OCI-LY1 (cell line): ENCODE measurements around the gene KNCN.

Experiments
- EZH2 ChIP-seq: fragments of 200-600 bp; sonication (generic), shearing (Covaris generic); IDR thresholded peaks from 2 replicates; pipeline ENCODE4 v1.8.0; 2017; ENCODE audit warnings: borderline replicate concordance, mixed run types, mild to moderate bottlenecking, antibody characterized with exemption, low read length, moderate library complexity, mixed read lengths
- TF ChIP-seq, protein P1 (sequence below): fragments of 200-600 bp; sonication (generic), shearing (Covaris generic); IDR thresholded peaks from 2 replicates; pipeline ENCODE4 v1.5.1; 2017; ENCODE audit warnings: mild to moderate bottlenecking, antibody characterized with exemption, low read length, moderate library complexity, mixed read lengths

DNA sequence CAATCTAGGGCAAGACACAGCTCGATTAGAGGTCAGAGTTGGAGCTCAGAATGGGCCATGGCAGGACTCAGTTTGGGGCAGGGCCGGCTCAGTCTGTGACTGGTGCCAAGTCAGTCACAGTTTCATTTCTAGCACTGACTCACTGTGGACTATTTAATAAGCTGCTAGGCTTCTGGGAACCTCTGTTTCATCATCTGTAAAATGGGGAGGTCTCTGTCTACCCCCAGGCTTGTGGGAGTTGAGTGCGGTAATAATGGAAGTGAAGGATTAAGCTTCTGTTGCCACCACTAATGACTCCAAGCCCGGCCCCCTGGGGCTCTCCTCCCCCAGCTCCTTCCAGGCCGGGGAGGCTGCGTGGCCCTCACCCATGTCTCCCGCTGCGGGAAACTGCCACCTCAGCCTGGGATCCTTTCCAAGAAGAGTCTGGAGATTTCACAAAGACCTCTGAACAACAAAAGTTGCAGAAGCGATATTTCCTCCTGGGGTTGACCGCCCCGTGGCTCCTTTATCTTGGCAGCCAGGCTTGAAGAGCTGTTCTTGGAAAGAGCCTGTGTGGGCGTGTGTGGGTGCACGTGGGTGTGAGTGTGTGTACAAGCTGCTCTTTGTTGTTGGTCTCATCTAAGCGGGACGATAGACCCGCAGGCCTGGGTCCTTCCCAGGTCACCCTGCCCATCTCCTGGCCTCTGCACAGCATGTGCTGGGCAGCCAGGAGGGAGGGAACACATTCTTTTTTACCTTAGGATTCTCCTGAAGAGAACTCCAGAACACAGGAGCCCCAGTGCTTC is 29.1 kb downstream of the KNCN start:
- TF ChIP-seq, protein P1, sequence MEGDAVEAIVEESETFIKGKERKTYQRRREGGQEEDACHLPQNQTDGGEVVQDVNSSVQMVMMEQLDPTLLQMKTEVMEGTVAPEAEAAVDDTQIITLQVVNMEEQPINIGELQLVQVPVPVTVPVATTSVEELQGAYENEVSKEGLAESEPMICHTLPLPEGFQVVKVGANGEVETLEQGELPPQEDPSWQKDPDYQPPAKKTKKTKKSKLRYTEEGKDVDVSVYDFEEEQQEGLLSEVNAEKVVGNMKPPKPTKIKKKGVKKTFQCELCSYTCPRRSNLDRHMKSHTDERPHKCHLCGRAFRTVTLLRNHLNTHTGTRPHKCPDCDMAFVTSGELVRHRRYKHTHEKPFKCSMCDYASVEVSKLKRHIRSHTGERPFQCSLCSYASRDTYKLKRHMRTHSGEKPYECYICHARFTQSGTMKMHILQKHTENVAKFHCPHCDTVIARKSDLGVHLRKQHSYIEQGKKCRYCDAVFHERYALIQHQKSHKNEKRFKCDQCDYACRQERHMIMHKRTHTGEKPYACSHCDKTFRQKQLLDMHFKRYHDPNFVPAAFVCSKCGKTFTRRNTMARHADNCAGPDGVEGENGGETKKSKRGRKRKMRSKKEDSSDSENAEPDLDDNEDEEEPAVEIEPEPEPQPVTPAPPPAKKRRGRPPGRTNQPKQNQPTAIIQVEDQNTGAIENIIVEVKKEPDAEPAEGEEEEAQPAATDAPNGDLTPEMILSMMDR: no peak
- no peak for TF ChIP-seq EZH2
